HepG2 (cell line): Measurements from ENCODE around the gene TF. TPM values are rescaled to one million over a fixed set of nuclear protein-coding genes. Genes with fewer than 3 reads are reported as not detected.

ENCODE experiments used
- ATF7 ChIP-seq, 2 experiments: fragments of 450-650 bp in 1 of 2; sonication (generic) in 1 of 2; formaldehyde crosslinking in 1 of 2; IDR thresholded peaks; 2 replicates each; pipeline versions ENCODE4 v1.4.0 to v1.6.1; 2016 to 2020; ENCODE audit warnings: antibody characterized with exemption in 1 of 2, mild to moderate bottlenecking in 1 of 2, missing genetic modification reagents in 1 of 2
- CBX1 ChIP-seq: IDR thresholded peaks from one replicate; pipeline ENCODE4 v1.6.1; 2016; ENCODE audit warnings: antibody characterized with exemption, low read depth
- CHCHD3 ChIP-seq: sonication (generic); formaldehyde crosslinking; IDR thresholded peaks from 2 replicates; pipeline ENCODE4 v1.8.0; 2022; ENCODE audit warnings: mild to moderate bottlenecking, missing genetic modification reagents, moderate library complexity
- FOXO4 ChIP-seq: sonication (generic); formaldehyde crosslinking; conservative IDR thresholded peaks from 2 replicates; pipeline ENCODE4 v1.8.1; 2023; ENCODE audit warnings: missing genetic modification reagents
- GPN1 ChIP-seq: sonication (generic); formaldehyde crosslinking; IDR thresholded peaks from 2 replicates; pipeline ENCODE4 v1.5.1; 2020; ENCODE audit warnings: missing genetic modification reagents, borderline replicate concordance
- THAP9 ChIP-seq: sonication (generic); formaldehyde crosslinking; IDR thresholded peaks from 2 replicates; pipeline ENCODE4; 2020; ENCODE audit warnings: missing genetic modification reagents, mild to moderate bottlenecking, borderline replicate concordance
- ZC3H13 ChIP-seq: sonication (generic); formaldehyde crosslinking; IDR thresholded peaks from 2 replicates; pipeline ENCODE4 v1.8.1; 2023; ENCODE audit warnings: mild to moderate bottlenecking, missing genetic modification reagents, moderate library complexity
- ZGPAT ChIP-seq: IDR thresholded peaks from 2 replicates; pipeline ENCODE4 v1.6.1; 2016; ENCODE audit warnings: mild to moderate bottlenecking
- ZIK1 ChIP-seq: sonication (generic); formaldehyde crosslinking; IDR thresholded peaks from 2 replicates; pipeline ENCODE4 v1.5.0; 2020; ENCODE audit warnings: mild to moderate bottlenecking, low read depth, missing genetic modification reagents, borderline replicate concordance
- ZNF546 ChIP-seq: sonication (generic); formaldehyde crosslinking; conservative IDR thresholded peaks from 2 replicates; pipeline ENCODE4 v1.8.1; 2023; ENCODE audit warnings: mild to moderate bottlenecking, missing genetic modification reagents
- ZNF709 ChIP-seq: sonication (generic); formaldehyde crosslinking; IDR thresholded peaks from 2 replicates; pipeline ENCODE4 v1.5.0; 2020; ENCODE audit warnings: mild to moderate bottlenecking, missing genetic modification reagents
- ZNF747 ChIP-seq: sonication (generic); formaldehyde crosslinking; IDR thresholded peaks from 2 replicates; pipeline ENCODE4 v1.8.1; 2023; ENCODE audit warnings: missing genetic modification reagents, mild to moderate bottlenecking, borderline replicate concordance
- polyA plus RNA-seq, 8 experiments: library from polyadenylated mRNA; depleted of rRNA in 3 of 8; stranded (reverse) in 7 of 8; unstranded in 1 of 8; fragments of >200 nt; fragmentation: Illumina TruSeq in 4 of 8; extraction: Trizol in 4 of 8; gene quantifications; 2 replicates each; pipeline versions ENCODE4 v1.2.1 to v1.2.3, GENCODE V29; 2011 to 2016; ENCODE audit warnings: low read depth in 4 of 8, missing spikeins in 1 of 8, mixed read lengths in 1 of 8; ENCODE audit not compliant: insufficient read depth in 1 of 8
- total RNA-seq, 5 experiments: library from RNA; depleted of rRNA; stranded (reverse); fragments of >200 nt; fragmentation: Illumina TruSeq; extraction: Trizol; gene quantifications; 2 replicates each; pipeline ENCODE4 v1.2.3, GENCODE V29; 2016; ENCODE audit warnings: low read depth in 1 of 5
- TF ChIP-seq, protein P1 (sequence below): sonication (generic); formaldehyde crosslinking; IDR thresholded peaks from 2 replicates; pipeline ENCODE4 v1.4.0; 2020; ENCODE audit warnings: missing genetic modification reagents

The TF gene
- total and polyA plus RNA-seq, 2 of the 13 experiments (the other 11 are each of a cell fraction or from before 2014, with no cell fraction given) = 10,074 to 11,821 TPM

GRCh38 chr3:133746712-133747066, 496 bp downstream of the TF start (continued):
- TF ChIP-seq THAP9 (no peak), ZNF747 (CRISPR knock-in tag) (0 out of 2 replicates have a peak, but pooled peaks have one; percentile 1), GPN1 (no peak), CBX1 (no peak), ZC3H13 (CRISPR knock-in tag) (no peak), ATF7 (IDR thresholded peaks at IDR 0.05) (no peak), ATF7 (CRISPR knock-in tag; IDR thresholded peaks at IDR 0.05) (no peak), ZGPAT (CRISPR knock-in tag) (no peak), CHCHD3 (CRISPR knock-in tag) (no peak), ZNF709 (CRISPR knock-in tag) (peak; percentile 13), ZIK1 (CRISPR knock-in tag) (0 out of 2 replicates have a peak, but pooled peaks have one; percentile 11), FOXO4 (CRISPR knock-in tag) (no peak), ZNF546 (CRISPR knock-in tag) (no peak)
- TF ChIP-seq, protein P1, sequence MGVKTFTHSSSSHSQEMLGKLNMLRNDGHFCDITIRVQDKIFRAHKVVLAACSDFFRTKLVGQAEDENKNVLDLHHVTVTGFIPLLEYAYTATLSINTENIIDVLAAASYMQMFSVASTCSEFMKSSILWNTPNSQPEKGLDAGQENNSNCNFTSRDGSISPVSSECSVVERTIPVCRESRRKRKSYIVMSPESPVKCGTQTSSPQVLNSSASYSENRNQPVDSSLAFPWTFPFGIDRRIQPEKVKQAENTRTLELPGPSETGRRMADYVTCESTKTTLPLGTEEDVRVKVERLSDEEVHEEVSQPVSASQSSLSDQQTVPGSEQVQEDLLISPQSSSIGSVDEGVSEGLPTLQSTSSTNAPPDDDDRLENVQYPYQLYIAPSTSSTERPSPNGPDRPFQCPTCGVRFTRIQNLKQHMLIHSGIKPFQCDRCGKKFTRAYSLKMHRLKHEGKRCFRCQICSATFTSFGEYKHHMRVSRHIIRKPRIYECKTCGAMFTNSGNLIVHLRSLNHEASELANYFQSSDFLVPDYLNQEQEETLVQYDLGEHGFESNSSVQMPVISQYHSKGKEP (CRISPR knock-in tag) = no peak
